Astrocyte (in vitro differentiated cells and primary cell): ENCODE measurements around the gene ENAM. TPM values are rescaled to one million over a fixed set of nuclear protein-coding genes. Genes with fewer than 3 reads are reported as not detected.

Experiments used
- DNase-seq: peaks from one replicate; pipeline ENCODE4 v3.0.0-alpha.2; 2010; ENCODE audit warnings: low read depth
- FAIRE-seq: peaks from 2 replicates; lab custom pipeline; 2011; peaks lifted over from hg19 to GRCh38; lab: Jason Lieb, UNC
- H2AFZ ChIP-seq: 2 replicates; pipeline ENCODE4 v1.6.0; 2012; ENCODE audit warnings: low read depth, low read length, inconsistent platforms
- H3K27ac ChIP-seq: 2 replicates; pipeline ENCODE4 v1.5.1; 2011; ENCODE audit warnings: low read depth, low read length, inconsistent platforms
- H3K27me3 ChIP-seq: 2 replicates; pipeline ENCODE4 v1.6.0; 2011; ENCODE audit warnings: low read length, inconsistent platforms; ENCODE audit not compliant: insufficient read depth
- H3K36me3 ChIP-seq: 2 replicates; pipeline ENCODE4 v1.5.1; 2011; ENCODE audit warnings: low read length, inconsistent platforms; ENCODE audit not compliant: insufficient read depth
- H3K4me1 ChIP-seq: 2 replicates; pipeline ENCODE4 v1.5.1; 2011; ENCODE audit warnings: low read length, inconsistent platforms; ENCODE audit not compliant: insufficient read depth
- H3K4me2 ChIP-seq: 2 replicates; pipeline ENCODE4 v1.6.0; 2012; ENCODE audit warnings: low read length, inconsistent platforms
- H3K4me3 ChIP-seq: 2 replicates; pipeline ENCODE4 v1.5.1; 2011; ENCODE audit warnings: low read depth, mild to moderate bottlenecking, low read length, inconsistent platforms; ENCODE audit not compliant: insufficient read depth
- H3K79me2 ChIP-seq: 2 replicates; pipeline ENCODE4 v1.6.0; 2012; ENCODE audit warnings: mild to moderate bottlenecking, low read length, inconsistent platforms; ENCODE audit not compliant: insufficient read depth
- H3K9ac ChIP-seq: 2 replicates; pipeline ENCODE4 v1.6.0; 2012; ENCODE audit warnings: mild to moderate bottlenecking, low read length, inconsistent platforms
- H3K9me3 ChIP-seq: 2 replicates; pipeline ENCODE4 v1.5.1; 2012; ENCODE audit warnings: low read depth, mild to moderate bottlenecking, low read length, inconsistent platforms; ENCODE audit not compliant: insufficient read depth
- H4K20me1 ChIP-seq: 2 replicates; pipeline ENCODE4 v1.6.0; 2012; ENCODE audit warnings: low read length, inconsistent platforms; ENCODE audit not compliant: insufficient read depth
- H3K27ac Mint-ChIP-seq: one replicate; pipeline ENCODE4 v1.8.0; 2021; ENCODE audit warnings: mild to moderate bottlenecking, mixed read lengths; ENCODE audit not compliant: unreplicated experiment
- H3K27me3 Mint-ChIP-seq: one replicate; pipeline ENCODE4 v1.8.0; 2021; ENCODE audit warnings: low read depth, mixed read lengths; ENCODE audit not compliant: unreplicated experiment
- H3K36me3 Mint-ChIP-seq: one replicate; pipeline ENCODE4 v1.8.0; 2021; ENCODE audit warnings: low read depth, mixed read lengths; ENCODE audit not compliant: unreplicated experiment
- H3K4me1 Mint-ChIP-seq: one replicate; pipeline ENCODE4 v1.8.0; 2021; ENCODE audit warnings: low read depth, mixed read lengths; ENCODE audit not compliant: unreplicated experiment
- H3K4me3 Mint-ChIP-seq: one replicate; pipeline ENCODE4 v1.8.0; 2021; ENCODE audit warnings: mild to moderate bottlenecking, moderate library complexity, mixed read lengths; ENCODE audit not compliant: unreplicated experiment
- H3K9me3 Mint-ChIP-seq: one replicate; pipeline ENCODE4 v1.8.0; 2021; ENCODE audit warnings: mild to moderate bottlenecking, mixed read lengths; ENCODE audit not compliant: unreplicated experiment
- EZH2 ChIP-seq: IDR thresholded peaks from 2 replicates; pipeline ENCODE4 v1.6.1; 2012; ENCODE audit warnings: mild to moderate bottlenecking, low read length, inconsistent platforms; ENCODE audit not compliant: insufficient read depth
- total RNA-seq: library from RNA; stranded (reverse); gene quantifications from 2 replicates; pipeline ENCODE4 v1.2.1, GENCODE V29; 2021
- TF ChIP-seq, protein P1 (sequence below): IDR thresholded peaks from 2 replicates; pipeline ENCODE4 v1.5.1; 2011; ENCODE audit warnings: low read depth, mild to moderate bottlenecking, inconsistent platforms, low read length, moderate library complexity; ENCODE audit not compliant: insufficient read depth

ENAM gene
- total RNA-seq, 1 donor from 2014 or later, result 0.11 TPM

DNA sequence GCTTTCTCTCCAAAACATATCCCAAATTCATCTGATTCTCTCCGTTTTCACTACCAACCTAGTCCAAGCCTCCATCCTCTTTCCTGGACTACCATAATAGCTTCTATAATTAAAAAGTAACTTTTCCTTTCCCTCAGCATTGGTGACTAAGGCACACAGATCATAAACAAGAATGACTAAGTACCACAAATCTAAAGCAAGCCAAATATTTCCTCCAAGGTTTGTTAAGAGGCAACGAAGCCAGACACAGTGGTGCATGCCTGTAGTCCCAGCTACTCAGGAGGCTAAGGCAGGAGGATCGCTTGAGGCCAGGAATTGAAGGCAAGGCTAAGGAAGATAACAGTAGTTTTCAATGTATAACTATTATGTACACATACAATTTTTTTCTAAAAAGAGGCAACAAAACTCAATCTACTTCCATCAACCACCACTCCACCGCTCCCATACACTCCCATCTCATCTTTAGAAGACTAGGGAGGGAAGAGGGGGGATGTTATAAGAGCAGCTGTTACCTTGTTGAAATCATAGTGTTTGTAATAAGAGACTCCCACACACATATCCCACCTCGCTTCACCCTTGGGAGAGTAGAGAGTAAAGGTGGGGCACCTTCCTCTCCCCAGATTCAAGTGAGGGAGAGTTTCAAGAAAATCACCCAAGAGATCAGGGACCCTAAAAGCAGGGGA is 41.9 kb downstream of the ENAM start:
- Histone ChIP-seq H3K36me3 (no peaks in the 10 kb centered on the region), H3K4me3 (no peak overlapping the region), H2AFZ (no peak overlapping the region), H3K79me2 (no peaks in the 10 kb centered on the region), H3K27ac (no peak overlapping the region), H3K4me1 (no peaks in the 10 kb centered on the region), H3K9me3 (no peaks in the 10 kb centered on the region), H3K27me3 (no peaks in the 10 kb centered on the region), H3K4me2 (no peak overlapping the region), H3K9ac (no peak overlapping the region), H4K20me1 (no peaks in the 10 kb centered on the region)
- no peaks in the 10 kb centered on the region for H3K9me3 Mint-ChIP-seq
- TF ChIP-seq EZH2, result no peak
- TF ChIP-seq, protein P1, sequence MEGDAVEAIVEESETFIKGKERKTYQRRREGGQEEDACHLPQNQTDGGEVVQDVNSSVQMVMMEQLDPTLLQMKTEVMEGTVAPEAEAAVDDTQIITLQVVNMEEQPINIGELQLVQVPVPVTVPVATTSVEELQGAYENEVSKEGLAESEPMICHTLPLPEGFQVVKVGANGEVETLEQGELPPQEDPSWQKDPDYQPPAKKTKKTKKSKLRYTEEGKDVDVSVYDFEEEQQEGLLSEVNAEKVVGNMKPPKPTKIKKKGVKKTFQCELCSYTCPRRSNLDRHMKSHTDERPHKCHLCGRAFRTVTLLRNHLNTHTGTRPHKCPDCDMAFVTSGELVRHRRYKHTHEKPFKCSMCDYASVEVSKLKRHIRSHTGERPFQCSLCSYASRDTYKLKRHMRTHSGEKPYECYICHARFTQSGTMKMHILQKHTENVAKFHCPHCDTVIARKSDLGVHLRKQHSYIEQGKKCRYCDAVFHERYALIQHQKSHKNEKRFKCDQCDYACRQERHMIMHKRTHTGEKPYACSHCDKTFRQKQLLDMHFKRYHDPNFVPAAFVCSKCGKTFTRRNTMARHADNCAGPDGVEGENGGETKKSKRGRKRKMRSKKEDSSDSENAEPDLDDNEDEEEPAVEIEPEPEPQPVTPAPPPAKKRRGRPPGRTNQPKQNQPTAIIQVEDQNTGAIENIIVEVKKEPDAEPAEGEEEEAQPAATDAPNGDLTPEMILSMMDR, result no peak
- FAIRE-seq (no peak), DNase-seq (peak; percentile 55)
- no peak overlapping the region for H3K27ac Mint-ChIP-seq
- no peaks in the 10 kb centered on the region for H3K36me3 Mint-ChIP-seq
- H3K4me1 Mint-ChIP-seq, result peaks cover 9% of the 10 kb centered on the region
- H3K4me3 Mint-ChIP-seq, result no peak overlapping the region
- H3K27me3 Mint-ChIP-seq, result peaks cover 4% of the 10 kb centered on the region

GRCh38 chr4:70671091-70671490 is 42.5 kb downstream of the ENAM start:
- no peaks in the 10 kb centered on the region for H3K79me2 ChIP-seq
- DNase-seq (no peak), FAIRE-seq (no peak)
- no peaks in the 10 kb centered on the region for H3K4me1 ChIP-seq
- H3K27me3 Mint-ChIP-seq, result peaks cover 4% of the 10 kb centered on the region
- TF ChIP-seq, protein P1, result no peak
- no peak for TF ChIP-seq EZH2
- H3K27me3 ChIP-seq, result no peaks in the 10 kb centered on the region
- no peaks in the 10 kb centered on the region for H4K20me1 ChIP-seq
- no peak overlapping the region for H3K4me2 ChIP-seq
- H3K36me3 Mint-ChIP-seq, result no peaks in the 10 kb centered on the region
- no peaks in the 10 kb centered on the region for H3K36me3 ChIP-seq
- no peak overlapping the region for H3K27ac Mint-ChIP-seq
- H3K4me1 Mint-ChIP-seq, result peaks cover 9% of the 10 kb centered on the region
- H3K27ac ChIP-seq, result no peak overlapping the region
- no peak overlapping the region for H3K4me3 Mint-ChIP-seq
- H2AFZ ChIP-seq, result no peak overlapping the region
- no peaks in the 10 kb centered on the region for H3K9me3 Mint-ChIP-seq
- H3K9me3 ChIP-seq, result no peaks in the 10 kb centered on the region
- H3K4me3 ChIP-seq, result no peak overlapping the region
- H3K9ac ChIP-seq, result no peak overlapping the region

DNA sequence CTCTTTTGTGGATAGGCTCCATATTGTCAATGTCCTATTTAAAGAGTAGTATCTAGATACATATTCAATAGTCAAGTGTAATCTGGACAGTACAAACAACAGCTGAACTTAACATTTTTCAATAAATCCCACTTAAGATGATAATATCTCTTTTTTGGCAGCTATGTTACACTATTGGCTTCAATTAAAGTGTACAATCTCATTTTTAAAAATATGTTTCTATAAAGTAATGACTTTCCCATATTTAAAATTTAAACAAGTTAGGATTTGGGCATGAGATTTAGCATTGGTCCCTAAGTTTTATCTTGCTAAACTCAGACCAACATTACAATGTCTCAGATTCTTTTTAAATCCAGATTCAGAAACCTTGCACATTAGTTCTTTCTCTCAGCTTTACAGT is 45.6 kb downstream of the ENAM start:
- Histone ChIP-seq H3K27me3 (no peaks in the 10 kb centered on the region), H4K20me1 (no peaks in the 10 kb centered on the region), H3K9me3 (no peaks in the 10 kb centered on the region), H3K79me2 (no peaks in the 10 kb centered on the region), H3K27ac (no peak overlapping the region), H3K4me1 (peaks cover 5% of the 10 kb centered on the region), H3K9ac (no peak overlapping the region), H3K36me3 (no peaks in the 10 kb centered on the region), H3K4me2 (no peak overlapping the region), H3K4me3 (no peak overlapping the region), H2AFZ (no peak overlapping the region)
- Mint-ChIP-seq H3K4me1 (no peaks in the 10 kb centered on the region), H3K27me3 (peaks cover 4% of the 10 kb centered on the region), H3K4me3 (no peak overlapping the region), H3K27ac (no peak overlapping the region), H3K36me3 (no peaks in the 10 kb centered on the region), H3K9me3 (no peaks in the 10 kb centered on the region)
- DNase-seq, result no peak
- no peak for TF ChIP-seq EZH2
- TF ChIP-seq, protein P1, result no peak
- FAIRE-seq, result no peak
